ENCODE data around the gene MRPL53. TPM values are rescaled to one million over a fixed set of nuclear protein-coding genes. Genes with fewer than 3 reads are reported as not detected.

The MRPL53 gene
- total and polyA plus RNA-seq, 2 of the 13 experiments (the other 11 are each of a cell fraction or from before 2014, with no cell fraction given): 34.3 to 51.9 TPM

- TF ChIP-seq KMT2A (CRISPR knock-in tag; IDR thresholded peaks at IDR 0.05) (no peak; the same call in 1 of the 2 replicates), U2AF1 (optimal IDR thresholded peaks at IDR 0.05; ENCODE audit: low read depth, low read length) (no peak), ZNF44 (CRISPR knock-in tag; IDR thresholded peaks at IDR 0.05) (peak; percentile 69; the same call in 1 of the 2 replicates), NFE2L1 (CRISPR knock-in tag; IDR thresholded peaks at IDR 0.05; ENCODE audit: borderline replicate concordance) (0 out of 2 replicates have a peak, but pooled peaks have one; percentile 40), ZNF282 (IDR thresholded peaks at IDR 0.05; ENCODE audit: partially characterized antibody) (no peak), RCOR2 (CRISPR knock-in tag; IDR thresholded peaks at IDR 0.05) (peak; percentile 94), SMARCE1 (IDR thresholded peaks at IDR 0.05; ENCODE audit: borderline replicate concordance) (no peak), ZNF713 (CRISPR knock-in tag; IDR thresholded peaks at IDR 0.05) (no peak), ELF4 (CRISPR knock-in tag; IDR thresholded peaks at IDR 0.05; ENCODE audit: borderline replicate concordance) (no peak), SNAPC5 (CRISPR knock-in tag; IDR thresholded peaks at IDR 0.05; ENCODE audit: borderline replicate concordance) (no peak), CEBPG (CRISPR knock-in tag; IDR thresholded peaks at IDR 0.05) (peak; percentile 95), FUBP1 (CRISPR knock-in tag; IDR thresholded peaks at IDR 0.05; ENCODE audit: borderline replicate concordance) (peak; percentile 79; the same call in 1 of the 2 replicates), GMEB1 (CRISPR knock-in tag; IDR thresholded peaks at IDR 0.05; ENCODE audit: borderline replicate concordance) (peak; percentile 64), SATB2 (CRISPR knock-in tag; IDR thresholded peaks at IDR 0.05) (no peak), ZBTB34 (CRISPR knock-in tag; IDR thresholded peaks at IDR 0.05) (peak; percentile 91; the same call in 1 of the 2 replicates), ZNF468 (CRISPR knock-in tag; IDR thresholded peaks at IDR 0.05) (no peak), HCFC1 (IDR thresholded peaks at IDR 0.05; ENCODE audit: low read depth, low read length) (no peak), ZFP91 (CRISPR knock-in tag; IDR thresholded peaks at IDR 0.05; ENCODE audit: borderline replicate concordance) (no peak; the same call in 1 of the 2 replicates), HES4 (CRISPR knock-in tag; IDR thresholded peaks at IDR 0.05; ENCODE audit: borderline replicate concordance) (no peak), ZNF234 (CRISPR knock-in tag; conservative IDR thresholded peaks at IDR 0.05) (no peak), HOXA7 (CRISPR knock-in tag; IDR thresholded peaks at IDR 0.05) (peak; percentile 93; the same call in 1 of the 2 replicates), KDM2A (CRISPR knock-in tag; IDR thresholded peaks at IDR 0.05; ENCODE audit: borderline replicate concordance, low read depth) (no peak), PRPF4 (IDR thresholded peaks at IDR 0.05; ENCODE audit: low read depth, low read length, poor library complexity, severe bottlenecking) (no peak)
These were observed 16.4 kb upstream of the MRPL53 start (continued) for GRCh38 chr2:74488643-74489481.

Data from HepG2 (cell line).